Fibroblast of pulmonary artery (primary cell): ENCODE results near the gene EXOSC3.
A peak's percentile ranks its signal among the peaks of the same experiment; 100 is the strongest.
"Not testable (repeated sequence)": the region's sequence is repeated elsewhere in the genome, so short reads cannot be mapped to it uniquely, and the experiment has no call there.

Experiments used
- DNase-seq: peaks from one replicate; pipeline ENCODE4 v3.0.0-alpha.2; 2010; ENCODE audit warnings: low read depth
- H3K4me3 ChIP-seq: replicated peaks from 2 replicates; pipeline ENCODE4 v1.5.1; 2011; ENCODE audit warnings: low read depth, mild to moderate bottlenecking, control low read depth, low read length, moderate library complexity
- CTCF ChIP-seq: IDR thresholded peaks from 2 replicates; pipeline ENCODE4 v1.5.1; 2011; ENCODE audit warnings: mild to moderate bottlenecking, control low read depth, low read length, inconsistent platforms; ENCODE audit errors: missing control alignments

Gene EXOSC3

GRCh38 chr9:37784616-37785483 is at the start of gene EXOSC3:
EXOSC3 (minus strand) TSS chr9:37785064; CDS start chr9:37785044, 20 bp downstream.
- H3K4me3 ChIP-seq, result peak within 1 kb of the TSS; percentile 94
- DNase-seq, result peak; percentile 91
- TF ChIP-seq CTCF, result no peak

GRCh38 chr9:37827483-37828165 is 42.8 kb upstream of the EXOSC3 start:
- no peak for DNase-seq
- no peak for TF ChIP-seq CTCF
- H3K4me3 ChIP-seq, result no peak overlapping the region

- not testable (repeated sequence) for DNase-seq, H3K4me3 ChIP-seq
Observed at GRCh38 chr9:37825174-37825573, 40.3 kb upstream of the EXOSC3 start.

GRCh38 chr9:37820142-37820541 is 35.3 kb upstream of the EXOSC3 start:
- H3K4me3 ChIP-seq, result no peak overlapping the region
- no peak for DNase-seq
- TF ChIP-seq CTCF, result no peak

- DNase-seq, result no peak
- no peak overlapping the region for H3K4me3 ChIP-seq
- TF ChIP-seq CTCF, result no peak
Observed at GRCh38 chr9:37818849-37819248, 34.0 kb upstream of the EXOSC3 start.

GRCh38 chr9:37812773-37813379 is 28.0 kb upstream of the EXOSC3 start:
- TF ChIP-seq CTCF, result no peak
- no peak for DNase-seq
- H3K4me3 ChIP-seq, result no peak overlapping the region

GRCh38 chr9:37811906-37812476 is 27.1 kb upstream of the EXOSC3 start:
- no peak overlapping the region for H3K4me3 ChIP-seq
- no peak for TF ChIP-seq CTCF
- no peak for DNase-seq

- not testable (repeated sequence) for H3K4me3 ChIP-seq, DNase-seq
Observed at GRCh38 chr9:37809676-37810075, 24.8 kb upstream of the EXOSC3 start.
